IMR-90 (cell line): ENCODE data around the gene MOV10L1. TPM values are rescaled to one million over a fixed set of nuclear protein-coding genes. Genes with fewer than 3 reads are reported as not detected.

Experiments used
- ATAC-seq: fragments of 200-7000 bp; cut with Tn5 transposase; 2 replicates; pipeline ENCODE4 v1.9.1; 2020; ENCODE audit warnings: low read depth, mild to moderate bottlenecking, moderate library complexity
- BruUV-seq: library from RNA; stranded (reverse); fragments of 400-500 nt; replicated peaks from 2 replicates; lab custom pipeline; 2021; lab: Mats Ljungman, UMichigan
- CTCF ChIA-PET: fragments of 300-600 bp; formaldehyde crosslinking; extraction: SDS; loops from one replicate; lab custom pipeline; 2021; ENCODE audit warnings: antibody characterized with exemption; lab: Yijun Ruan, JAX
- POLR2A ChIA-PET: fragments of 300-600 bp; sonication (Branson Sonifier 250); formaldehyde crosslinking; loops from one replicate; lab custom pipeline; 2022; ENCODE audit warnings: antibody characterized with exemption; ENCODE audit not compliant: unreplicated experiment; lab: Charles Lee
- DNase-seq: peaks from one replicate; pipeline ENCODE4 v3.0.0; 2013
- H2AFZ ChIP-seq: replicated peaks from 2 replicates; pipeline ENCODE3; 2013; ENCODE audit warnings: low read length, mild to moderate bottlenecking; ENCODE audit not compliant: poor library complexity
- H2AK5ac ChIP-seq: 2 replicates; pipeline ENCODE4 v1.6.1; 2013; ENCODE audit warnings: low read depth, low read length, inconsistent platforms
- H2AK9ac ChIP-seq: replicated peaks from 2 replicates; pipeline ENCODE3; 2013; ENCODE audit warnings: mild to moderate bottlenecking, low read depth, low read length, moderate library complexity; ENCODE audit not compliant: poor library complexity
- H2BK120ac ChIP-seq: 2 replicates; pipeline ENCODE4 v1.6.1; 2013; ENCODE audit warnings: low read depth, low read length, inconsistent platforms
- H2BK15ac ChIP-seq: 3 replicates; pipeline ENCODE4 v1.6.1; 2013; ENCODE audit warnings: low read depth, low read length, inconsistent platforms
- H2BK20ac ChIP-seq: 2 replicates; pipeline ENCODE4 v1.6.1; 2013; ENCODE audit warnings: low read depth, mild to moderate bottlenecking, inconsistent platforms, low read length, moderate library complexity
- H2BK5ac ChIP-seq: 2 replicates; pipeline ENCODE4 v1.6.1; 2013; ENCODE audit warnings: mild to moderate bottlenecking, low read depth, low read length, inconsistent platforms; ENCODE audit not compliant: poor library complexity, severe bottlenecking
- H3K14ac ChIP-seq: replicated peaks from 2 replicates; pipeline ENCODE4 v1.6.1; 2013; ENCODE audit warnings: low read depth, low read length, inconsistent platforms
- H3K18ac ChIP-seq: 2 replicates; pipeline ENCODE4 v1.6.1; 2013; ENCODE audit warnings: low read depth, low read length, control low read depth
- H3K23ac ChIP-seq: 2 replicates; pipeline ENCODE4 v1.6.1; 2013; ENCODE audit warnings: low read depth, low read length, inconsistent platforms
- H3K27ac ChIP-seq: 2 replicates; pipeline ENCODE4 v1.5.1; 2013; ENCODE audit warnings: mild to moderate bottlenecking, control low read depth, low read length; ENCODE audit not compliant: insufficient read depth
- H3K27me3 ChIP-seq: 2 replicates; pipeline ENCODE4 v1.6.1; 2013; ENCODE audit warnings: low read length; ENCODE audit not compliant: control insufficient read depth, insufficient read depth
- H3K36me3 ChIP-seq: 2 replicates; pipeline ENCODE4 v1.6.1; 2013; ENCODE audit warnings: low read length, mixed read lengths; ENCODE audit not compliant: control insufficient read depth, insufficient read depth
- H3K4ac ChIP-seq: 2 replicates; pipeline ENCODE4 v1.6.1; 2013; ENCODE audit warnings: low read depth, low read length, inconsistent platforms
- H3K4me1 ChIP-seq: 2 replicates; pipeline ENCODE4 v1.6.1; 2013; ENCODE audit warnings: low read length, mixed read lengths; ENCODE audit not compliant: control insufficient read depth, insufficient read depth
- H3K4me2 ChIP-seq: 2 replicates; pipeline ENCODE4 v1.6.1; 2013; ENCODE audit warnings: low read depth, mild to moderate bottlenecking, control low read depth, low read length, moderate library complexity
- H3K4me3 ChIP-seq: 2 replicates; pipeline ENCODE4 v1.5.1; 2013; ENCODE audit warnings: low read depth, mild to moderate bottlenecking, control low read depth, low read length, moderate library complexity; ENCODE audit not compliant: insufficient read depth
- H3K56ac ChIP-seq: 2 replicates; pipeline ENCODE4 v1.6.1; 2013; ENCODE audit warnings: low read length, inconsistent platforms; ENCODE audit not compliant: insufficient read depth; ENCODE audit errors: extremely low read depth
- H3K79me1 ChIP-seq, 2 experiments: 2 replicates each; pipeline ENCODE4 v1.6.1; 2013; ENCODE audit warnings: low read length in 2 of 2, inconsistent platforms in 1 of 2, low read depth in 1 of 2
- H3K9ac ChIP-seq: 2 replicates; pipeline ENCODE4 v1.6.1; 2013; ENCODE audit warnings: low read depth, low read length, control low read depth
- H3K9me1 ChIP-seq: 2 replicates; pipeline ENCODE4 v1.6.1; 2013; ENCODE audit warnings: low read length, inconsistent platforms; ENCODE audit not compliant: insufficient read depth
- H3K9me3 ChIP-seq: 2 replicates; pipeline ENCODE4 v1.6.1; 2013; ENCODE audit warnings: low read length; ENCODE audit not compliant: control insufficient read depth, insufficient read depth
- H4K20me1 ChIP-seq: 2 replicates; pipeline ENCODE4 v1.6.1; 2013; ENCODE audit warnings: low read length, inconsistent platforms; ENCODE audit not compliant: insufficient read depth
- H4K5ac ChIP-seq: 2 replicates; pipeline ENCODE4 v1.6.1; 2013; ENCODE audit warnings: mild to moderate bottlenecking, low read depth, low read length, control low read depth
- H4K8ac ChIP-seq, 2 experiments: 2 replicates each; pipeline ENCODE4 v1.6.1; 2013; ENCODE audit warnings: low read depth in 2 of 2, low read length in 2 of 2, control low read depth in 1 of 2, inconsistent platforms in 1 of 2
- H4K91ac ChIP-seq: 2 replicates; pipeline ENCODE4 v1.6.1; 2013; ENCODE audit warnings: low read depth, low read length, inconsistent platforms; ENCODE audit not compliant: insufficient read depth
- FOS ChIP-seq: fragments of 150-350 bp; IDR thresholded peaks from 2 replicates; pipeline ENCODE4 v1.6.1; 2016; ENCODE audit warnings: low read depth, low read length
- MXI1 ChIP-seq: IDR thresholded peaks from 2 replicates; pipeline ENCODE4 v1.6.1; 2012; ENCODE audit warnings: low read depth, mild to moderate bottlenecking, low read length, moderate library complexity, borderline replicate concordance
- NFE2L2 ChIP-seq: fragments of 150-350 bp; IDR thresholded peaks from 2 replicates; pipeline ENCODE4 v1.6.1; 2016; ENCODE audit warnings: low read depth, mild to moderate bottlenecking, low read length
- POLR2A ChIP-seq: IDR thresholded peaks from 2 replicates; pipeline ENCODE4 v1.6.1; 2012; ENCODE audit warnings: mild to moderate bottlenecking, low read depth, low read length
- RAD21 ChIP-seq: IDR thresholded peaks from 2 replicates; pipeline ENCODE4 v1.6.1; 2012; ENCODE audit warnings: low read length, improper control_type of control experiment
- RFX5 ChIP-seq: IDR thresholded peaks from 2 replicates; pipeline ENCODE4 v1.8.0; 2012; ENCODE audit warnings: low read depth, mild to moderate bottlenecking, low read length, moderate library complexity
- SMC3 ChIP-seq: fragments of 150-350 bp; IDR thresholded peaks from 2 replicates; pipeline ENCODE4 v1.6.1; 2016; ENCODE audit warnings: low read depth, mild to moderate bottlenecking, antibody characterized with exemption, low read length, moderate library complexity
- WGBS, 2 experiments: methylation state at CpG; one replicate each; pipeline versions ENCODE4 v1.1.5 to v1.1.7; 2013; ENCODE audit warnings: missing lambda C conversion rate in 2 of 2; ENCODE audit not compliant: insufficient read length in 1 of 2; ENCODE audit errors: extremely low coverage in 2 of 2; 5-methylcytosine and 5-hydroxymethylcytosine counted together
- dilution Hi-C: fragments of 300-500 bp; cut with HindIII; formaldehyde crosslinking; loops from one replicate; pipeline ENCODE4 v1.14.3; 2018; ENCODE audit warnings: low sequenced_read_pairs; ENCODE audit not compliant: unreplicated experiment
- in situ Hi-C: fragments of 300-500 bp; cut with MboI; formaldehyde crosslinking; loops from 3 replicates; pipeline ENCODE4 v1.14.3; 2019; ENCODE audit warnings: low sequenced_read_pairs, inconsistent platforms, mixed read lengths
- intact Hi-C: fragments of 100-400 bp; cut with micrococcal nuclease; formaldehyde crosslinking; loops from 2 replicates; pipeline ENCODE4 v1.10.0; 2022
- polyA plus RNA-seq, 3 experiments: library from polyadenylated mRNA; depleted of rRNA; stranded (reverse); fragments of >200 nt; gene quantifications; 2 replicates each; pipeline ENCODE4 v1.2.3, GENCODE V29; 2012; ENCODE audit warnings: low replicate concordance in 1 of 3
- total RNA-seq: library from RNA; depleted of rRNA; stranded (reverse); fragments of >200 nt; gene quantifications from 2 replicates; pipeline ENCODE4 v1.2.3, GENCODE V29; 2012

MOV10L1 gene
- total and polyA plus RNA-seq, 2 of the 4 experiments (the other 2 are of a cell fraction): 0.72 to 1.4 TPM

DNA sequence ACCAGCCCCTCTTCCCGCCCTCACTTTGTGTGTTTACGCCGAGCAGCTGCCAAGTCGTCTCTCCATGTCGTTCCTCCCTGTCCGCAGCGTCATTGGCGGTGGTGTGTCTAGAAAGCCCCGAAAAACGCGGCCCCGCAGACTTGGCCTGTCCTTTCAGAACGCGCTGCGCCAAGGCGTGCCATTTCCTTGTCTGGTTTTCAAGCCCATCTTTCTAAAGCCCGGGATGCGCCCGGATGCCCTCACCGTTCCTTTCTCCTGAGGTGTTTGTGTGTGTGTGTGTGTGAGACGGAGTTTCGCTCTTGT is 557 bp downstream of the MOV10L1 start:
- no peak overlapping the region for H2AFZ ChIP-seq
- no peak overlapping the region for H2BK15ac ChIP-seq
- no peak overlapping the region for H3K4me3 ChIP-seq
- ATAC-seq: no peak
- no TSS peak for BruUV-seq
- no peak overlapping the region for H4K8ac ChIP-seq
- H2BK5ac ChIP-seq: no peak overlapping the region
- H4K91ac ChIP-seq: no peak overlapping the region
- dilution Hi-C loops (no loop called here), intact Hi-C loops (no loop called here), in situ Hi-C loops (no loop called here)
- no peaks in the 10 kb centered on the region for H3K79me1 ChIP-seq
- H3K9me3 ChIP-seq: peaks cover 14% of the 10 kb centered on the region
- no peaks in the 10 kb centered on the region; the same call in 1 of the 2 replicates for H3K27me3 ChIP-seq
- DNase-seq: no peak
- no peak overlapping the region for H3K9ac ChIP-seq
- H2AK5ac ChIP-seq: no peak overlapping the region
- H3K14ac ChIP-seq: no peak overlapping the region
- WGBS, 2 experiments: 87% methylated on average over 9 of the region's 22 CpGs; no CpG with 5 or more reads in 1 of the 2 experiments
- no peak overlapping the region for H4K5ac ChIP-seq
- H3K56ac ChIP-seq: no peak overlapping the region
- H3K4me2 ChIP-seq: no peak overlapping the region
- no peak overlapping the region for H2AK9ac ChIP-seq
- CTCF ChIA-PET: no interaction called here
- H3K4ac ChIP-seq: no peak overlapping the region
- no peak for TF ChIP-seq POLR2A
- no peak for TF ChIP-seq RFX5
- no peak for TF ChIP-seq NFE2L2
- TF ChIP-seq MXI1: no peak
- TF ChIP-seq RAD21: no peak
- TF ChIP-seq FOS: no peak
- no peak for TF ChIP-seq SMC3
- H3K36me3 ChIP-seq: no peaks in the 10 kb centered on the region
- no peak overlapping the region for H3K27ac ChIP-seq
- no peak overlapping the region for H2BK120ac ChIP-seq
- peaks cover 3% of the 10 kb centered on the region; the same call in 1 of the 2 replicates for H3K9me1 ChIP-seq
- H3K23ac ChIP-seq: no peak overlapping the region
- POLR2A ChIA-PET: no interaction called here
- no peak overlapping the region for H3K18ac ChIP-seq
- H4K20me1 ChIP-seq: no peaks in the 10 kb centered on the region
- H2BK20ac ChIP-seq: no peak overlapping the region
- peaks cover 7% of the 10 kb centered on the region; the same call in 1 of the 2 replicates for H3K4me1 ChIP-seq
